HepG2 (cell line): ENCODE results near the gene MLYCD. TPM values are rescaled to one million over a fixed set of nuclear protein-coding genes. Genes with fewer than 3 reads are reported as not detected.

Experiments
- ATAC-seq: fragments of 200-7000 bp; cut with Tn5 transposase; 3 replicates; pipeline ENCODE4 v1.9.1; 2020; ENCODE audit warnings: mild to moderate bottlenecking, moderate library complexity
- BruUV-seq: library from RNA; stranded (reverse); fragments of 400-500 nt; replicated peaks from 2 replicates; lab custom pipeline; 2021; lab: Mats Ljungman, UMichigan
- CTCF ChIA-PET: fragments of 300-600 bp; formaldehyde crosslinking; extraction: SDS; loops from one replicate; lab custom pipeline; 2021; ENCODE audit warnings: low total read pairs, inconsistent platforms, low intra/inter-chr PET ratio; lab: Yijun Ruan, JAX
- POLR2A ChIA-PET: fragments of 350-600 bp; sonication (Branson Sonifier 250); formaldehyde crosslinking; loops from one replicate; lab custom pipeline; 2020; ENCODE audit warnings: antibody characterized with exemption, inconsistent platforms; lab: Yijun Ruan, JAX
- DNase-seq: peaks from one replicate; pipeline ENCODE4 v3.0.0-alpha.2; 2015; ENCODE audit warnings: low spot score
- FAIRE-seq: peaks from 3 replicates; lab custom pipeline; 2011; peaks lifted over from hg19 to GRCh38; lab: Jason Lieb, UNC
- H2AFZ ChIP-seq: one replicate; pipeline ENCODE4 v1.6.1; 2011; ENCODE audit warnings: low read length, inconsistent platforms
- H3K27ac ChIP-seq: fragments of 300-600 bp; 3 replicates; pipeline ENCODE4 v1.8.0; 2011; ENCODE audit warnings: mixed run types, mild to moderate bottlenecking, mixed read lengths, low read length, inconsistent platforms; ENCODE audit not compliant: insufficient read depth; ENCODE audit errors: extremely low read length
- H3K27me3 ChIP-seq, 2 experiments: fragments of 200-600 bp in 1 of 2; 2 replicates in 1 of 2; 3 replicates in 1 of 2; pipeline versions ENCODE4 v1.6.0 to v1.8.0; 2011; ENCODE audit warnings: low read length in 2 of 2, mild to moderate bottlenecking in 2 of 2, moderate library complexity in 2 of 2, inconsistent platforms in 1 of 2; ENCODE audit not compliant: insufficient read depth in 2 of 2, control insufficient read depth in 1 of 2
- H3K36me3 ChIP-seq, 2 experiments: fragments of 200-600 bp in 1 of 2; replicated peaks in 1 of 2; 2 replicates in 1 of 2; 3 replicates in 1 of 2; pipeline versions ENCODE4 v1.5.1 to v1.8.0; 2011; ENCODE audit warnings: low read length in 2 of 2, inconsistent platforms in 1 of 2; ENCODE audit not compliant: insufficient read depth in 2 of 2, control insufficient read depth in 1 of 2
- H3K4me1 ChIP-seq: 2 replicates; pipeline ENCODE4 v1.5.1; 2012; ENCODE audit warnings: low read length, inconsistent platforms; ENCODE audit not compliant: insufficient read depth
- H3K4me2 ChIP-seq: 2 replicates; pipeline ENCODE4 v1.6.0; 2011; ENCODE audit warnings: low read depth, low read length, inconsistent platforms
- H3K4me3 ChIP-seq, 3 experiments: fragments of 200-600 bp in 1 of 3; sonication (generic), shearing (Covaris generic) in 1 of 3; replicated peaks in 1 of 3; 2 replicates each; pipeline ENCODE4 v1.5.1; 2011 to 2016; ENCODE audit warnings: low read length in 3 of 3, inconsistent platforms in 2 of 3, low read depth in 2 of 3, mild to moderate bottlenecking in 2 of 3, control low read depth in 1 of 3, mixed read lengths in 1 of 3; ENCODE audit not compliant: insufficient read depth in 1 of 3
- H3K79me2 ChIP-seq: one replicate; pipeline ENCODE4 v1.6.1; 2011; ENCODE audit warnings: low read length, inconsistent platforms; ENCODE audit not compliant: insufficient read depth
- H3K9ac ChIP-seq: 2 replicates; pipeline ENCODE4 v1.6.0; 2011; ENCODE audit warnings: mild to moderate bottlenecking, low read depth, low read length, inconsistent platforms; ENCODE audit not compliant: insufficient read depth
- H3K9me3 ChIP-seq: 2 replicates; pipeline ENCODE4 v1.5.1; 2012; ENCODE audit warnings: mild to moderate bottlenecking, low read length
- H4K20me1 ChIP-seq: 2 replicates; pipeline ENCODE4 v1.6.0; 2011; ENCODE audit warnings: inconsistent platforms, mild to moderate bottlenecking, low read length, moderate library complexity; ENCODE audit not compliant: insufficient read depth
- IKZF4 ChIP-seq: sonication (generic); formaldehyde crosslinking; IDR thresholded peaks from 2 replicates; pipeline ENCODE4 v1.5.1; 2020; ENCODE audit warnings: borderline replicate concordance, mild to moderate bottlenecking, low read depth, missing genetic modification reagents; ENCODE audit errors: not compliant biosample characterization
- KAT7 ChIP-seq: IDR thresholded peaks from 2 replicates; pipeline ENCODE4 v1.6.1; 2018; ENCODE audit warnings: borderline replicate concordance, missing compliant biosample characterization
- KDM1A ChIP-seq: IDR thresholded peaks from 2 replicates; pipeline ENCODE4 v1.6.1; 2016; ENCODE audit warnings: missing compliant biosample characterization
- MIXL1 ChIP-seq: IDR thresholded peaks from 2 replicates; pipeline ENCODE4 v1.6.1; 2016
- PLRG1 ChIP-seq: fragments of 450-650 bp; conservative IDR thresholded peaks from 2 replicates; pipeline ENCODE4 v1.6.1; 2016
- SALL1 ChIP-seq: sonication (generic); formaldehyde crosslinking; IDR thresholded peaks from 2 replicates; pipeline ENCODE4 v1.8.0; 2022; ENCODE audit warnings: mild to moderate bottlenecking, missing genetic modification reagents
- SMYD3 ChIP-seq: sonication (generic); formaldehyde crosslinking; IDR thresholded peaks from 2 replicates; pipeline ENCODE4 v1.8.1; 2023; ENCODE audit warnings: mild to moderate bottlenecking, missing genetic modification reagents
- TBX3 ChIP-seq: fragments of 450-650 bp; IDR thresholded peaks from 2 replicates; pipeline ENCODE4 v1.6.1; 2017; ENCODE audit warnings: antibody characterized with exemption, mild to moderate bottlenecking, inconsistent platforms, borderline replicate concordance
- ZMYM4 ChIP-seq: sonication (generic); formaldehyde crosslinking; IDR thresholded peaks from 2 replicates; pipeline ENCODE4 v1.8.1; 2023; ENCODE audit warnings: mild to moderate bottlenecking, missing genetic modification reagents
- ZNF230 ChIP-seq: sonication (generic); formaldehyde crosslinking; IDR thresholded peaks from 2 replicates; pipeline ENCODE4 v1.4.0; 2020; ENCODE audit warnings: mild to moderate bottlenecking, missing genetic modification reagents
- ZNF232 ChIP-seq: sonication (generic); formaldehyde crosslinking; IDR thresholded peaks from 2 replicates; pipeline ENCODE4 v1.4.0; 2020; ENCODE audit warnings: missing genetic modification reagents, borderline replicate concordance
- ZNF468 ChIP-seq: sonication (generic); formaldehyde crosslinking; IDR thresholded peaks from 2 replicates; pipeline ENCODE4 v1.8.0; 2022; ENCODE audit warnings: mild to moderate bottlenecking, moderate library complexity, missing genetic modification reagents
- ZNF496 ChIP-seq: sonication (generic); formaldehyde crosslinking; IDR thresholded peaks from 2 replicates; pipeline ENCODE4 v1.8.1; 2023; ENCODE audit warnings: mild to moderate bottlenecking, moderate library complexity, missing genetic modification reagents; ENCODE audit not compliant: insufficient replicate concordance
- ZNF781 ChIP-seq: sonication (generic); formaldehyde crosslinking; IDR thresholded peaks from 2 replicates; pipeline ENCODE4 v1.5.1; 2020; ENCODE audit warnings: borderline replicate concordance, mild to moderate bottlenecking, missing genetic modification reagents; ENCODE audit errors: not compliant biosample characterization
- WGBS: methylation state at CpG from one replicate; pipeline ENCODE4 v1.1.6; 2017; ENCODE audit warnings: low lambda C conversion rate; 5-methylcytosine and 5-hydroxymethylcytosine counted together
- in situ Hi-C: cut with HindIII; loops from 2 replicates; pipeline ENCODE4 v1.10.0; 2017; ENCODE audit warnings: low pct_unique_long_range_greater_than_20kb; ENCODE audit not compliant: extremely low pct_ligation_motif_present
- intact Hi-C: fragments of 100-400 bp; cut with micrococcal nuclease; formaldehyde crosslinking; loops from one replicate; pipeline ENCODE4 v1.10.0; 2022; ENCODE audit not compliant: unreplicated experiment
- polyA plus RNA-seq, 8 experiments: library from polyadenylated mRNA; depleted of rRNA in 3 of 8; stranded (reverse) in 7 of 8; unstranded in 1 of 8; fragments of >200 nt; fragmentation: Illumina TruSeq in 4 of 8; extraction: Trizol in 4 of 8; gene quantifications; 2 replicates each; pipeline versions ENCODE4 v1.2.1 to v1.2.3, GENCODE V29; 2011 to 2016; ENCODE audit warnings: low read depth in 4 of 8, missing spikeins in 1 of 8, mixed read lengths in 1 of 8; ENCODE audit not compliant: insufficient read depth in 1 of 8
- total RNA-seq, 5 experiments: library from RNA; depleted of rRNA; stranded (reverse); fragments of >200 nt; fragmentation: Illumina TruSeq; extraction: Trizol; gene quantifications; 2 replicates each; pipeline ENCODE4 v1.2.3, GENCODE V29; 2016; ENCODE audit warnings: low read depth in 1 of 5
- TF ChIP-seq, protein P1 (sequence below): sonication (generic); formaldehyde crosslinking; IDR thresholded peaks from 2 replicates; pipeline ENCODE4 v1.8.0; 2022; ENCODE audit warnings: missing genetic modification reagents, mild to moderate bottlenecking, moderate library complexity, borderline replicate concordance
- TF ChIP-seq, protein P2 (sequence below): IDR thresholded peaks from 2 replicates; pipeline ENCODE4 v1.6.1; 2018; ENCODE audit warnings: missing genetic modification reagents, mild to moderate bottlenecking, missing compliant biosample characterization
- TF ChIP-seq, protein P3 (sequence below): sonication (generic); IDR thresholded peaks from 2 replicates; pipeline ENCODE4 v1.6.1; 2016; ENCODE audit warnings: low read depth, borderline replicate concordance
- TF ChIP-seq, protein P4 (sequence below): sonication (generic); formaldehyde crosslinking; conservative IDR thresholded peaks from 2 replicates; pipeline ENCODE4 v1.8.0; 2022; ENCODE audit warnings: low read depth, missing genetic modification reagents

MLYCD gene
- total and polyA plus RNA-seq, 2 of the 13 experiments (the other 11 are each of a cell fraction or from before 2014, with no cell fraction given), result 1.8 to 4.0 TPM

DNA sequence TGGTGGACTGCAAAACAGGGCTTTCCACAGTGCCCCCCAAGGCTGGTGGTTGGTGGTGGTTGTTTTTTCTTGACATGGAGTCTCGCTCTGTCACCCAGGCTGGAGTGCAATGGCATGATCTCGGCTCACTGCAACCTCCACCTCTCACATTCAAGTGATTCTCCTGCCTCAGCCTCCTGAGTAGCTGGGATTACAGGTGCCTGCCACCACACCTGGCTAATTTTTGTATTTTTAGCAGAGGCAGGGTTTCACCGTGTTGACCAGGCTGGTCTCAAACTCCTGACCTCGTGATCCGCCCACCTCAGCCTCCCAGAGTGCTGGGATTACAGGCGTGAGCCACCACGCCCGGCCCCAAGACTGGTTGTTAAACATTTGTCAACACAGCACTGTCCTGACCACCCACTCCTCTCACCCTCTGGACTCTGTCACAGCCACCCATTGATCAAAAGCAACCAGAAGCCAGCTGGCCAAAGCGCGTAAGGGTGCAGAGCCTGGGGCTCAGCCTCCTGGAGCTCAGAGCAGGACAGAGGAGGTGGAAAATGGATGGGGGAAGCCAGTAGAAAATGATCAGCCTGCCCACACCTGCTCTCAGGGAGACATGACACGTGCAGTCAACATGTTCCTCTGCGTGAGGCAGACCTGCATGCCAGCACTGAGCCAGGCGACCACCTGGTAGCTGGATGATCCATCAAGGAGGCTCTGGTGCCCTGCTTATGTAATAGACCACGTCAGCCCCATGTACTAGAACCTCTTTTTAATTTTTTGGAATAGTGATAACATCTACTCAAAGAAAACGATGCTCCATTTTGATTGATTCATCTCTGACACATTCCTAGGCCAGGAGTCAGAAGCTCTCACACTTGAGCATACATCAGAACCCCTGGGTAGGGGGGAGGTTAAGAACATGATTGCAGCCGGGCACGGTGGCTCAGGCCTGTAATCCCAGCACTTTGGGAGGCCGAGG, 39.3 kb downstream of the MLYCD start:
- ATAC-seq (peak; percentile 58), FAIRE-seq (no peak), DNase-seq (peak; percentile 62)
- Histone ChIP-seq H3K27me3 (peaks cover 8 to 54% of the 10 kb centered on the region in 2 experiments; a peak in 3 of 5 replicates), H3K9ac (no peak overlapping the region), H3K4me3 (no peak overlapping the region), H3K4me2 (no peak overlapping the region), H3K9me3 (no peaks in the 10 kb centered on the region), H3K36me3 (no peaks in the 10 kb centered on the region), H2AFZ (no peak overlapping the region), H3K79me2 (no peaks in the 10 kb centered on the region), H3K27ac (no peak overlapping the region), H3K4me1 (peaks cover 67% of the 10 kb centered on the region), H4K20me1 (no peaks in the 10 kb centered on the region)
- ChIA-PET CTCF (no interaction called here), POLR2A (interaction anchor here (1.0 to 1.3 kb wide), 3 partner anchors 8 to 16 kb away, joined by 4 to 9 read pairs (median 5); partner anchors contain the start of gene OSGIN1)
- BruUV-seq, result no TSS peak
- intact Hi-C loops (no loop called here), in situ Hi-C loops (no loop called here)
- 27% methylated on average over 18 of the region's 18 CpGs for WGBS
- no peak for TF ChIP-seq ZMYM4
- TF ChIP-seq MIXL1 (CRISPR knock-in tag), result no peak
- no peak for TF ChIP-seq IKZF4 (CRISPR knock-in tag)
- TF ChIP-seq ZNF468 (CRISPR knock-in tag), result no peak
- TF ChIP-seq PLRG1, result no peak
- no peak for TF ChIP-seq ZNF232 (CRISPR knock-in tag)
- TF ChIP-seq, protein P1, sequence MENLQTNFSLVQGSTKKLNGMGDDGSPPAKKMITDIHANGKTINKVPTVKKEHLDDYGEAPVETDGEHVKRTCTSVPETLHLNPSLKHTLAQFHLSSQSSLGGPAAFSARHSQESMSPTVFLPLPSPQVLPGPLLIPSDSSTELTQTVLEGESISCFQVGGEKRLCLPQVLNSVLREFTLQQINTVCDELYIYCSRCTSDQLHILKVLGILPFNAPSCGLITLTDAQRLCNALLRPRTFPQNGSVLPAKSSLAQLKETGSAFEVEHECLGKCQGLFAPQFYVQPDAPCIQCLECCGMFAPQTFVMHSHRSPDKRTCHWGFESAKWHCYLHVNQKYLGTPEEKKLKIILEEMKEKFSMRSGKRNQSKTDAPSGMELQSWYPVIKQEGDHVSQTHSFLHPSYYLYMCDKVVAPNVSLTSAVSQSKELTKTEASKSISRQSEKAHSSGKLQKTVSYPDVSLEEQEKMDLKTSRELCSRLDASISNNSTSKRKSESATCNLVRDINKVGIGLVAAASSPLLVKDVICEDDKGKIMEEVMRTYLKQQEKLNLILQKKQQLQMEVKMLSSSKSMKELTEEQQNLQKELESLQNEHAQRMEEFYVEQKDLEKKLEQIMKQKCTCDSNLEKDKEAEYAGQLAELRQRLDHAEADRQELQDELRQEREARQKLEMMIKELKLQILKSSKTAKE (CRISPR knock-in tag), result no peak
- TF ChIP-seq KDM1A (CRISPR knock-in tag), result peak; percentile 75; the same call in 1 of the 2 replicates
- TF ChIP-seq, protein P2, sequence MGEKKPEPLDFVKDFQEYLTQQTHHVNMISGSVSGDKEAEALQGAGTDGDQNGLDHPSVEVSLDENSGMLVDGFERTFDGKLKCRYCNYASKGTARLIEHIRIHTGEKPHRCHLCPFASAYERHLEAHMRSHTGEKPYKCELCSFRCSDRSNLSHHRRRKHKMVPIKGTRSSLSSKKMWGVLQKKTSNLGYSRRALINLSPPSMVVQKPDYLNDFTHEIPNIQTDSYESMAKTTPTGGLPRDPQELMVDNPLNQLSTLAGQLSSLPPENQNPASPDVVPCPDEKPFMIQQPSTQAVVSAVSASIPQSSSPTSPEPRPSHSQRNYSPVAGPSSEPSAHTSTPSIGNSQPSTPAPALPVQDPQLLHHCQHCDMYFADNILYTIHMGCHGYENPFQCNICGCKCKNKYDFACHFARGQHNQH (CRISPR knock-in tag), result no peak
- TF ChIP-seq SMYD3, result no peak
- peak; percentile 70; the same call in 1 of the 2 replicates for TF ChIP-seq SALL1
- TF ChIP-seq KAT7, result no peak
- no peak for TF ChIP-seq ZNF230 (CRISPR knock-in tag)
- TF ChIP-seq ZNF781 (CRISPR knock-in tag), result peak; percentile 39
- TF ChIP-seq, protein P3, sequence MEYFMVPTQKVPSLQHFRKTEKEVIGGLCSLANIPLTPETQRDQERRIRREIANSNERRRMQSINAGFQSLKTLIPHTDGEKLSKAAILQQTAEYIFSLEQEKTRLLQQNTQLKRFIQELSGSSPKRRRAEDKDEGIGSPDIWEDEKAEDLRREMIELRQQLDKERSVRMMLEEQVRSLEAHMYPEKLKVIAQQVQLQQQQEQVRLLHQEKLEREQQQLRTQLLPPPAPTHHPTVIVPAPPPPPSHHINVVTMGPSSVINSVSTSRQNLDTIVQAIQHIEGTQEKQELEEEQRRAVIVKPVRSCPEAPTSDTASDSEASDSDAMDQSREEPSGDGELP, result peak; percentile 85; the same call in 1 of the 2 replicates
- TF ChIP-seq, protein P4, sequence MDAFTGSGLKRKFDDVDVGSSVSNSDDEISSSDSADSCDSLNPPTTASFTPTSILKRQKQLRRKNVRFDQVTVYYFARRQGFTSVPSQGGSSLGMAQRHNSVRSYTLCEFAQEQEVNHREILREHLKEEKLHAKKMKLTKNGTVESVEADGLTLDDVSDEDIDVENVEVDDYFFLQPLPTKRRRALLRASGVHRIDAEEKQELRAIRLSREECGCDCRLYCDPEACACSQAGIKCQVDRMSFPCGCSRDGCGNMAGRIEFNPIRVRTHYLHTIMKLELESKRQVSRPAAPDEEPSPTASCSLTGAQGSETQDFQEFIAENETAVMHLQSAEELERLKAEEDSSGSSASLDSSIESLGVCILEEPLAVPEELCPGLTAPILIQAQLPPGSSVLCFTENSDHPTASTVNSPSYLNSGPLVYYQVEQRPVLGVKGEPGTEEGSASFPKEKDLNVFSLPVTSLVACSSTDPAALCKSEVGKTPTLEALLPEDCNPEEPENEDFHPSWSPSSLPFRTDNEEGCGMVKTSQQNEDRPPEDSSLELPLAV, result no peak
- TF ChIP-seq ZNF496 (CRISPR knock-in tag), result no peak
- TF ChIP-seq TBX3, result no peak
